CD4-positive, alpha-beta T cell treated with Interleukin-12 subunit alpha and Interleukin-12 subunit beta, for 1 hour (primary cell): Measurements from ENCODE around the gene LSMEM2.
A peak's percentile ranks its signal among the peaks of the same experiment; 100 is the strongest.

ENCODE experiments used
- DNase-seq: peaks from one replicate; pipeline ENCODE4 v3.0.0-alpha.2; 2020

The LSMEM2 gene

GRCh38 chr3:50324351-50325112, 45.6 kb downstream of the LSMEM2 start:
- peak; percentile 70 for DNase-seq

GRCh38 chr3:50325113-50325480, 46.2 kb downstream of the LSMEM2 start:
- DNase-seq, result no peak

- no peak for DNase-seq
Observed at GRCh38 chr3:50325497-50326181, 46.8 kb downstream of the LSMEM2 start.

GRCh38 chr3:50326182-50326541, 47.3 kb downstream of the LSMEM2 start:
- DNase-seq, result no peak

- DNase-seq, result no peak
Observed at GRCh38 chr3:50327129-50327528, 48.2 kb downstream of the LSMEM2 start.

- DNase-seq, result peak; percentile 95
Observed at GRCh38 chr3:50327943-50328691, 49.2 kb downstream of the LSMEM2 start, which contains the start of gene TUSC2. Gene TUSC2 (minus strand): TSS chr3:50328223. CDS start chr3:50328099, 124 bp downstream.

GRCh38 chr3:50330330-50330729, 51.4 kb downstream of the LSMEM2 start:
- DNase-seq, result no peak

GRCh38 chr3:50331364-50331907, 52.5 kb downstream of the LSMEM2 start:
- no peak for DNase-seq

GRCh38 chr3:50333744-50334328, 54.9 kb downstream of the LSMEM2 start:
- DNase-seq, result no peak

GRCh38 chr3:50334339-50335075, 55.6 kb downstream of the LSMEM2 start:
- DNase-seq, result no peak

- DNase-seq, result no peak
Observed at GRCh38 chr3:50336452-50337174, 57.7 kb downstream of the LSMEM2 start.

GRCh38 chr3:50337175-50337861, 58.4 kb downstream of the LSMEM2 start:
- peak; percentile 95 for DNase-seq
